ENCODE data around the gene SPAG4.

GRCh38 chr20:35635652-35636051, 20.0 kb downstream of the SPAG4 start:
- TF ChIP-seq EZH2 (IDR thresholded peaks at IDR 0.05) = no peak
- no peak for TF ChIP-seq CTCF (IDR thresholded peaks at IDR 0.05)
- TF ChIP-seq EZH2phosphoT487 (IDR thresholded peaks at IDR 0.05) = no peak
